Stomach (tissue), 9 donors: ENCODE measurements around the gene TNPO3. TPM values are rescaled to one million over a fixed set of nuclear protein-coding genes. Genes with fewer than 3 reads are reported as not detected.

Experiments used
- DNase-seq, 2 donors: peaks; one replicate each; pipeline versions ENCODE4 v3.0.0 to v3.0.0-alpha.2; 2013 to 2019
- H3K27ac ChIP-seq, 5 donors: fragments of 200-600 bp in 4 of 5; sonication (generic) in 4 of 5; one replicate each; pipeline ENCODE4 v1.5.1; 2013 to 2019; ENCODE audit warnings: mild to moderate bottlenecking in 1 of 5, moderate library complexity in 1 of 5
- H3K27me3 ChIP-seq, 3 donors: fragments of 200-600 bp; sonication (generic); one replicate each; pipeline ENCODE4 v1.5.1; 2017 to 2019; ENCODE audit warnings: mixed run types in 1 of 3
- H3K36me3 ChIP-seq, 4 donors: fragments of 200-600 bp; sonication (generic); 1 replicate in 3 of 4; 2 replicates in 1 of 4; pipeline ENCODE4 v1.5.1; 2016 to 2019
- H3K4me1 ChIP-seq, 4 donors: fragments of 200-600 bp; sonication (generic); one replicate each; pipeline ENCODE4 v1.5.1; 2016 to 2019
- H3K4me3 ChIP-seq, 4 donors: fragments of 200-600 bp; sonication (generic) in 3 of 4; one replicate each; pipeline ENCODE4 v1.5.1; 2016 to 2019; ENCODE audit warnings: mild to moderate bottlenecking in 1 of 4
- H3K9me3 ChIP-seq, 4 donors: fragments of 200-600 bp; sonication (generic); one replicate each; pipeline ENCODE4 v1.5.1; 2016 to 2019
- EP300 ChIP-seq: sonication (generic); formaldehyde crosslinking; IDR thresholded peaks from one replicate; pipeline ENCODE4 v1.6.1; 2017; ENCODE audit warnings: antibody characterized with exemption
- POLR2A ChIP-seq, 4 donors: fragments of 450-650 bp; IDR thresholded peaks; one replicate each; pipeline ENCODE4 v1.6.1; 2016; ENCODE audit warnings: antibody characterized with exemption in 4 of 4, control low read depth in 2 of 4, mild to moderate bottlenecking in 1 of 4, moderate library complexity in 1 of 4
- POLR2AphosphoS5 ChIP-seq, 3 donors: sonication (generic); formaldehyde crosslinking; IDR thresholded peaks; one replicate each; pipeline ENCODE4 v1.6.1; 2016; ENCODE audit warnings: antibody characterized with exemption in 3 of 3
- WGBS, 5 donors: extraction: QIAGEN DNeasy Blood & Tissue Kit in 3 of 5; methylation state at CpG; one replicate each; pipeline versions ENCODE4 v1.1.5 to v1.1.7; 2013 to 2018; 5-methylcytosine and 5-hydroxymethylcytosine counted together
- intact Hi-C: fragments of 100-400 bp; cut with DNase I; formaldehyde crosslinking; loops from one replicate; pipeline ENCODE4 v1.15.1; 2023; ENCODE audit warnings: low total_unique reads
- polyA plus RNA-seq, 3 donors: library from polyadenylated mRNA; stranded (reverse); fragments of 200-250 nt; gene quantifications; one replicate each; pipeline ENCODE4 v1.2.3, GENCODE V29; 2013
- total RNA-seq, 5 donors: library from RNA; depleted of rRNA; stranded (reverse); fragments of >200 nt; gene quantifications; one replicate each; pipeline versions ENCODE4 v1.1.0 to v1.2.3, GENCODE V29; 2014 to 2016
- TF ChIP-seq, protein P1 (sequence below), 7 experiments: fragments of 450-650 bp in 4 of 7; fragments of 200-600 bp in 3 of 7; sonication (generic) in 3 of 7; IDR thresholded peaks; one replicate each; pipeline ENCODE4 v1.5.1; 2016 to 2019; ENCODE audit warnings: antibody characterized with exemption in 7 of 7, control low read depth in 2 of 7, mild to moderate bottlenecking in 1 of 7
- donor health status: healthy with polysubstance abuse.
- donor health status: Bipolar disorder and iron deficiency.
- donor health status: healthy.

The TNPO3 gene
- total and polyA plus RNA-seq, 8 donors = 10.7 to 63.8 (median 19.6) TPM

DNA sequence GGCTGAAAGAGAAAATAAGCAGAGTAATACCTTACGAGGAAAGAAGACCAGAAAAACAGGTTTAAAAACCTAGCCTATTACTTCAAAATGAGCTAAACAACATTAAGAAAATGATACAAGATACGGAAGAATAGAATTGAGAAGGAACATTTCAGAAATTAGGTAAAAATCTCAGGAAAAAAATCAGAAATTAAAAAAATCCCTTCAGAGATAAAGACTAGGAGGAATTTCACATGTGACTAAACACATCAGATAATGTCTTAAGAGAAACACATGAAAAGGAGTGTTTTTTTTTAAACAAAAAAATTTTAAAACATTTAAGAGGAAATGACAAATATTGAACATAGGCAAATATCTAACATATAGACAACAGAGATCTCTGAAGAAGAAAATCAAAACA is 33.3 kb downstream of the TNPO3 start:
- DNase-seq = no peak
- H3K4me3 ChIP-seq = no peak overlapping the region
- no peak overlapping the region for H3K27ac ChIP-seq
- H3K4me1 ChIP-seq = peaks cover 5 to 45% (median 22%) of the 10 kb centered on the region in 4 donors
- H3K36me3 ChIP-seq = peaks cover 0 to 11% (median 4%) of the 10 kb centered on the region in 4 donors
- H3K27me3 ChIP-seq = no peaks in the 10 kb centered on the region
- WGBS, 5 donors = 76 to 90% (median 82%) methylated on average over 2 of the region's 2 CpGs
- TF ChIP-seq EP300 (no peak), POLR2AphosphoS5 (IDR thresholded peaks at IDR 0.05) (no peak), POLR2A (IDR thresholded peaks at IDR 0.05) (no peak)
- TF ChIP-seq, protein P1, sequence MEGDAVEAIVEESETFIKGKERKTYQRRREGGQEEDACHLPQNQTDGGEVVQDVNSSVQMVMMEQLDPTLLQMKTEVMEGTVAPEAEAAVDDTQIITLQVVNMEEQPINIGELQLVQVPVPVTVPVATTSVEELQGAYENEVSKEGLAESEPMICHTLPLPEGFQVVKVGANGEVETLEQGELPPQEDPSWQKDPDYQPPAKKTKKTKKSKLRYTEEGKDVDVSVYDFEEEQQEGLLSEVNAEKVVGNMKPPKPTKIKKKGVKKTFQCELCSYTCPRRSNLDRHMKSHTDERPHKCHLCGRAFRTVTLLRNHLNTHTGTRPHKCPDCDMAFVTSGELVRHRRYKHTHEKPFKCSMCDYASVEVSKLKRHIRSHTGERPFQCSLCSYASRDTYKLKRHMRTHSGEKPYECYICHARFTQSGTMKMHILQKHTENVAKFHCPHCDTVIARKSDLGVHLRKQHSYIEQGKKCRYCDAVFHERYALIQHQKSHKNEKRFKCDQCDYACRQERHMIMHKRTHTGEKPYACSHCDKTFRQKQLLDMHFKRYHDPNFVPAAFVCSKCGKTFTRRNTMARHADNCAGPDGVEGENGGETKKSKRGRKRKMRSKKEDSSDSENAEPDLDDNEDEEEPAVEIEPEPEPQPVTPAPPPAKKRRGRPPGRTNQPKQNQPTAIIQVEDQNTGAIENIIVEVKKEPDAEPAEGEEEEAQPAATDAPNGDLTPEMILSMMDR (IDR thresholded peaks at IDR 0.05) = no peak
- intact Hi-C loops = no loop called here
- no peaks in the 10 kb centered on the region for H3K9me3 ChIP-seq

DNA sequence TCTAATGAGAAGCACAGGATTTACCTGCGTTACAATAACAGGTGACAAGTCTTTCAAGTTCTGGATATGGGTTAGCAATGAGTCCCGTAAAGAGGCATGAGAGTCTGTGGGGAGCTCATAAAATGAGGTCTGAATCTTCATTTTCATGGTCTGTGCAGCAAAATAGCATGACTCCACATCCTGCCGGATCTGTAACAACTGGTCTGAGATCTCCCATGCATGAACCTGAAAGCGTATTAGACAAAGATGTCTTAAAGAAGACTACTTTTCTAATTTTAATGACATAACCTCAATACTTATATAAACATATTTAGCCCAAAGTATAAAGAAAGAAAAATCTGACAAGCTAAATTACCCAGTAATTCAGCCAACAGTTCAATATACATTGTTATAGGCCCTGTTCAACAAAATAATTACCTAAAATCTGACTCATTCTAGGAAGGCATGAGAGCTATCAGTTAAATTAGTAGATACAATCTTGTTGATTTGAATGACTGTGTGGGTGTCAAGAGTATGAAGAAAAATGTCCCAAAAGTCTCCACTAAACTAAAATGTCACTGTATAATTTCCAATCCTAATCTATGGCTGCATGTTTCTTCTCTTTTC is 36.9 kb downstream of the TNPO3 start:
- no peak overlapping the region for H3K27ac ChIP-seq
- DNase-seq = no peak
- 85 to 92% (median 91%) methylated on average over 4 of the region's 4 CpGs for WGBS, 5 donors
- no peaks in the 10 kb centered on the region for H3K9me3 ChIP-seq
- no peak overlapping the region for H3K4me3 ChIP-seq
- H3K4me1 ChIP-seq = peaks cover 5 to 33% (median 16%) of the 10 kb centered on the region in 4 donors
- intact Hi-C loops = no loop called here
- TF ChIP-seq POLR2A (IDR thresholded peaks at IDR 0.05) (no peak), EP300 (no peak), POLR2AphosphoS5 (IDR thresholded peaks at IDR 0.05) (no peak)
- TF ChIP-seq, protein P1 (IDR thresholded peaks at IDR 0.05) = no peak
- no peaks in the 10 kb centered on the region for H3K27me3 ChIP-seq
- peaks cover 25 to 47% (median 38%) of the 10 kb centered on the region in 4 donors for H3K36me3 ChIP-seq

DNA sequence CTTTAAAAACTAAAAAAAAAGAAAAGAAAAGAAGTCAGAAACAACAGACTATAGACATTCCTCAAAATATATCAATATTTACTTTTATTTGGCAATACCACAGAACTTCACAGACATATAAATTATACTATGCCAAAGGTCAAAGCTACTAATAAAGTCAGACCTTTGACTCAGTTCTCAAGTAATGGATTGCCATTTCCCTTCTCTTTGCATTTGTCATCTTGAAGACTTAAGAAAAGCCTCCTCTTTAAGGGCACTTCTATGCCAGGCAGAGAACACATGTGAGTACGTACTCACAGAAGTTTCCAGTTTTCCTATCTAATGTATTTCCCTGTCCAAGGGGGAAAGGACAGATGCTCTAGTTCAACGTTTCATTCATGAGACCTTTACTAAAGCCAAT is 37.6 kb downstream of the TNPO3 start:
- 40 to 57% (median 43%) methylated on average over 2 of the region's 2 CpGs for WGBS, 5 donors
- no peak for TF ChIP-seq POLR2AphosphoS5 (IDR thresholded peaks at IDR 0.05)

GRCh38 chr7:129014501-129015101 is 40.3 kb downstream of the TNPO3 start:
- intact Hi-C loops = no loop called here
- no peaks in the 10 kb centered on the region for H3K27me3 ChIP-seq
- no peak overlapping the region for H3K27ac ChIP-seq
- peaks cover 5 to 29% (median 16%) of the 10 kb centered on the region in 4 donors for H3K4me1 ChIP-seq
- TF ChIP-seq EP300 = no peak
- TF ChIP-seq, protein P1 (IDR thresholded peaks at IDR 0.05) = no peak
- TF ChIP-seq POLR2AphosphoS5 (IDR thresholded peaks at IDR 0.05) = no peak
- no peak for TF ChIP-seq POLR2A (IDR thresholded peaks at IDR 0.05)
- peaks cover 25 to 70% (median 60%) of the 10 kb centered on the region in 4 donors for H3K36me3 ChIP-seq
- 90 to 96% (median 94%) methylated on average over 6 of the region's 6 CpGs for WGBS, 5 donors
- DNase-seq = no peak
- no peak overlapping the region for H3K4me3 ChIP-seq
- no peaks in the 10 kb centered on the region for H3K9me3 ChIP-seq

More for the DNA sequence above, 37.6 kb downstream of the TNPO3 start:
- Histone ChIP-seq H3K9me3 (no peaks in the 10 kb centered on the region), H3K27me3 (no peaks in the 10 kb centered on the region), H3K36me3 (peaks cover 25 to 51% (median 44%) of the 10 kb centered on the region in 4 donors), H3K27ac (no peak overlapping the region), H3K4me3 (no peak overlapping the region), H3K4me1 (peaks cover 5 to 27% (median 15%) of the 10 kb centered on the region in 4 donors)
- intact Hi-C loops = no loop called here
- no peak for DNase-seq
